NK-92 treated with Interleukin-12 subunit alpha and Interleukin-12 subunit beta, amount 100 ng/mL, for 24 hours (cell line): Measurements from ENCODE around the gene BAAT.

ENCODE experiments used
- DNase-seq: peaks from one replicate; lab custom pipeline; 2025; lab: John Stamatoyannopoulos, UW

Gene BAAT

GRCh38 chr9:101398068-101398929 is 13.5 kb upstream of the BAAT start, which contains the start of the genes MRPL50 and ZNF189:
Gene MRPL50, minus strand, starts transcription at chr9:101398618. Its CDS starts 26 bp downstream, at chr9:101398592.
Gene ZNF189, plus strand, starts transcription at chr9:101398851. Its CDS starts 306 bp downstream, at chr9:101399157.
- DNase-seq, result peak; percentile 92

GRCh38 chr9:101397746-101398067 is 12.9 kb upstream of the BAAT start:
- no peak for DNase-seq

GRCh38 chr9:101394687-101395086 is 9.9 kb upstream of the BAAT start:
- no peak for DNase-seq

- no peak for DNase-seq
Measured at GRCh38 chr9:101393135-101393534, 8.3 kb upstream of the BAAT start.

GRCh38 chr9:101388507-101388993 is 3.7 kb upstream of the BAAT start:
- DNase-seq, result no peak

GRCh38 chr9:101387871-101388506 is 3.2 kb upstream of the BAAT start:
- no peak for DNase-seq

GRCh38 chr9:101383361-101383760 is 1.4 kb downstream of the BAAT start:
- DNase-seq, result no peak

GRCh38 chr9:101381833-101382342 is 2.9 kb downstream of the BAAT start:
- DNase-seq, result no peak

- DNase-seq, result no peak
Measured at GRCh38 chr9:101381118-101381517, 3.7 kb downstream of the BAAT start.

GRCh38 chr9:101380295-101380694 is 4.5 kb downstream of the BAAT start:
- DNase-seq, result no peak

- DNase-seq, result no peak
Measured at GRCh38 chr9:101376111-101376848, 8.5 kb downstream of the BAAT start.

- DNase-seq, result no peak
Measured at GRCh38 chr9:101375546-101375945, 9.3 kb downstream of the BAAT start.

GRCh38 chr9:101372327-101373118 is 12.3 kb downstream of the BAAT start:
- DNase-seq, result no peak

- no peak for DNase-seq
Measured at GRCh38 chr9:101371813-101372212, 13.0 kb downstream of the BAAT start.

- DNase-seq, result no peak
Measured at GRCh38 chr9:101369884-101370531, 14.8 kb downstream of the BAAT start.

- DNase-seq, result no peak
Measured at GRCh38 chr9:101369286-101369685, 15.5 kb downstream of the BAAT start.

GRCh38 chr9:101367323-101367722 is 17.5 kb downstream of the BAAT start:
- DNase-seq, result no peak

GRCh38 chr9:101366038-101366756 is 18.6 kb downstream of the BAAT start:
- DNase-seq, result no peak

- no peak for DNase-seq
Measured at GRCh38 chr9:101365181-101365580, 19.6 kb downstream of the BAAT start.

- no peak for DNase-seq
Measured at GRCh38 chr9:101362450-101362849, 22.4 kb downstream of the BAAT start.
